8988T (cell line): Measurements from ENCODE around the gene HMGCLL1.

Source experiments
- DNase-seq: peaks from one replicate; pipeline ENCODE4 v3.0.0; 2011

The HMGCLL1 gene

DNA sequence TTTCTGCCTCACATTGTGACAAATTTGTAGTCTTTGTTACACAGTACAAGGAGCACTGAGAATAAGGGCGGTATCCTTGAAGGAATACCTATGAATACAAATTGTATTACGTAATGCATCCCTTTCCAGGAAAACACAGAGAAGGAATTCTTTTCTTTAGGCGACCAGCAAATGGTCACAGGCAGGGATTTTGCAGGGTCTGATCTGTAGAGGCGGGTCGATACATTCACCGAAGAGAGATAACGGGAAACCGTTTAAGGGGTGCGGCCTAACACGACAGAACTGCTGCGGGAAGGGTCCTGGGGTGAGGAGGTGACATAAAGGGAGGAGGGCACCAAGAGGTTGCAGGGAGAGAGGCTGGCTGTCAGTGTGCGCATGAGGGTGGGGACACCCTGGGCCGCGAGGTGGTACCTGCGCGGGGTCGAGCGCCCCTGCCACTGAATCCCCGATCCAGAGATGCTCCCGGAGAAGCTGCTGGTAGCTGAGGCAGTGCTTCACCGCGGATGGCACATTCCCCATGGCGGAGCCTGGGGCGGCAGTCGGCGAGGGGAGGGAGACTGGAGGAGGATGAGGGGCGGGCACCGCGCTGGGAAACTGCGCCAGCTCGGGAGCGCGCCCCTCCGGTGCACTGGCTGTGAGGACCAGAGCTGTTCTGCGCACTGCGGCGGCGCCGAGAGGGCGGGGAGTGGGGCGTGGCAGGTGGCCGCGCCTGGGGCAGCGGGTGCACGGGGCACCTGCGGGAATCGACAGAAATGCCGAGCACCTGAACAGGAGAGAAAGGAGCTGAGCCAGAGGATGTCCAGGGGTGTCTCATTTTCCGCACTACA is at the start of gene HMGCLL1:
Gene HMGCLL1, minus strand, starts transcription at position 656 of the 827 bp plus-strand sequence. Its CDS starts 137 bp downstream, at position 519.
- DNase-seq: no peak

GRCh38 chr6:55621993-55622392 is 43.0 kb upstream of the HMGCLL1 start:
- DNase-seq: no peak

GRCh38 chr6:55621244-55621643 is 42.3 kb upstream of the HMGCLL1 start:
- DNase-seq: no peak

- DNase-seq: no peak
Measured at GRCh38 chr6:55617272-55617671, 38.3 kb upstream of the HMGCLL1 start.

GRCh38 chr6:55604021-55604420 is 25.0 kb upstream of the HMGCLL1 start:
- no peak for DNase-seq

DNA sequence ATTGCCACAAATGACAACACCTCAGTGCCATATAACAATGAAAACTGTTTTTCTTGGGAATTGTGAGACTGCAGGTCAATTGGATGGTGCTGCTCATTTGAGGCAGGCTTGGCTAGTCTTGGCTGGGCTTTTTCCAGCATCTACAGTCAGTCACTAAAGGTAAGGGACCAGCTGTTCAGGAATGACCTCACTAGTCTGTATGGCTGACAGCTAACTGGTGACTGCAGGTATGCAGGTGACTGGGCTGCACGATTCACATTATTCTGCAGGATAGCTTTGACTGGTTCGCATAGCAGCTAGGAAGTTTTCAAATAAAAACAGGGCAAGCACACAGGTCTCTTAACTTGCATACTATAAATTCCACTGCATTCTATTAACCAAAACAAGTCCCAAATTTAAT is 22.1 kb upstream of the HMGCLL1 start:
- DNase-seq: no peak

DNA sequence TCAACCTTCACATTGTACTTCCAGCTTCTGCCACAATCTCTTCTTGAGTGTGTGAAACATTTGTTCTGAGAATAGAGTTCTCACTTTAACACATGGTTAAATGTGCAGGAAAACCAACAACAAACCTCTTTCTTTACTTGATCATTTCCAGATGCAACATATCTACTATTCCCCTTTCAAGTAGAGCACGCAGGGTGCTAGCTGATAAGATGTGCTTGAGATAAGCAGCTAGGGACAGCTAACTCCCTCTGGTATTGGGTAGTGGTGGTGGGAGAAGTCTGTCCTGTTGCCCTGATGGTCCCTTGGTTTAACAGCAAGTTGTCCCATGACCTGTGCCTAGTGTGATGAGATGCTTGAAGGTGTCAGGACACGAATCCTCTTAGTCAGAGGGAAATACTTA is 15.4 kb upstream of the HMGCLL1 start:
- no peak for DNase-seq

DNA sequence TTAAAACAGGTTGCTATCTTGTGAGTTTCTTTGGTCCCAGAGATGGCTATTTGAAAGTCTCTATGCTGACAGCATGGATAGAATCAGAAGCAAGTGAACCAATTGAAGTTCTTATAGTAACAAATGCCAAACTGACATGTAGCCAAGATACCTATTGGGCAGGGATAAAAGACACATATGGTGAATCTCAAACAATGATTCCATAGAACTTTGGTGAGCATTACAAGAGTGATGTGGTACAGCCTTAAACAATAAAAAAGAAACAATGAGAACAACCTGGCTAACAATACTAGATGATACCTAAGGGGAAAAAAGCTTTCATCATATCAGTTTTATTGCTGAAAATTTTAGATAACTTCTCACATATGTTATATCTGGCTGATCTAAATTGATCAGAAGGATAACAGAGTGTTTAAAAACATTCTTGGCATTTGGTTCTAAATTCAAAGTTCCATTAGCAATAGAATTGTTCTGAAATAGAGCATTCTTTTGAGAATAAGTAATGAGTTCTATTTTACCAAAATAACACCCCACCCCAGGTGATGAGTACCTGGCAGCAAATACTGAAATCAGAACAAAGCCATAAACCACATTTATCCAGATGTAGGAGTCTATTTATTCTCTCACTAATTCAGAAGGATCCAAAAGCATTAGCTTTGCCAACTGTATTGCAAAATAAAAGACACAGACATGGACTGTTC is 5.8 kb upstream of the HMGCLL1 start:
- no peak for DNase-seq

GRCh38 chr6:55576811-55577210 is 2.2 kb downstream of the HMGCLL1 start:
- no peak for DNase-seq

GRCh38 chr6:55574556-55574955 is 4.4 kb downstream of the HMGCLL1 start:
- no peak for DNase-seq

DNA sequence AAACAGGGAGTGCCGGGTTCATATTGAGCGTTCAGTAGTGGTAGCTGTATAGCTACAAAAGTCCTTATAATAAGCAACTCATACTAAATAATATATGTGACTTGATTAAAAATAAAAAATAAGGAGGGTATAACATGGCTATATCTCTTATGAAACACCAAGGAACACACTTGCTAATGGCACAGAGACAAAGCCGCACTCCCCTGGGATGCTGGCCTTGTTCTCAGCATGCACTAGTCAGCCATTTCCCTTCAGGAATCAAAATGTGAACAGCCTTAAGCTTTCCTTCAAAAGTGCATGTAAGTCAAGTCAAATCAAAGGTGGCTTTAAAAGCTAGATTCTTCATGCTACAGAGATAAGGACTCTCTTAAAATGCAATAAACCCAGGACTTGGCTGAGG is 9.4 kb downstream of the HMGCLL1 start:
- DNase-seq: no peak

GRCh38 chr6:55568808-55569439 is 10.1 kb downstream of the HMGCLL1 start:
- DNase-seq: no peak

DNA sequence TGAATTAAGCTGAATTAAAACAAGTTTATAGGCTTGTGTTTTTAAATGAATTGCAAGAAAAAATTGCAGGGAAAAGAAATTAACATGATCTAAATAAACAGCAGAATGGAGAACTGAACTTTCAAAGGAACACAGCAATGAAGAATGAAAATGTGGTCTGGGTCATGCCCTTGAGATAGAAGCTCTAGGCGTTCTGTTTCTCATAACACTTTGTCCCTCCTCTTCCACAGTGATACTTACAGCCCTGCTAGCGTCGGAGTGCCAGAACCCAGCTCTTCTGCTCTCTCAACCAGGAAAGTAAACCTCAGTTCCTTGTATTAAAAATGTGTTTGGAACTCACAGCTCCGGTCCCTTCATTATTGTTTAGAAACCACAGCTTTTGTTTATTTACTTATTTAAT is 11.4 kb downstream of the HMGCLL1 start:
- DNase-seq: no peak

- no peak for DNase-seq
Measured at GRCh38 chr6:55566036-55566710, 12.8 kb downstream of the HMGCLL1 start.

DNA sequence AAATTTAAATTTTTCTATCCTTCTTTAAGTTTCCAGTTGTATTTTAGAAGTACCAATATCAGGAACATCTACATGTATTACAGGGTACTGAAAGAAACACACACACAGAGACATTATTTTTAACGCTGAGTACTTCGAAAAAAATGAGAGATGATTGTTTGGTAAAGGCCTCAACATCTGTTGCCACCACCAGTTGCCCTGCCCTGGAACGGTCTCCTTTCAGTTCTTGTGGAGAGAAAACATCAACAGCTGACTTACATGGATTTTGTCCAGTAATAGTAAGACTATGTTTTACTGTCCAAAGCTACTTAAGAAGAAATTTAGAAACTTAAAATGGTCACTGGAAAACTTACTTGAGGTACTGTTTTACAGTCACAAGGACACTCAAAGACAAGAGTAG is 16.7 kb downstream of the HMGCLL1 start:
- DNase-seq: no peak

GRCh38 chr6:55560290-55560885 is 18.6 kb downstream of the HMGCLL1 start:
- DNase-seq: no peak

GRCh38 chr6:55557146-55557545 is 21.8 kb downstream of the HMGCLL1 start:
- no peak for DNase-seq

DNA sequence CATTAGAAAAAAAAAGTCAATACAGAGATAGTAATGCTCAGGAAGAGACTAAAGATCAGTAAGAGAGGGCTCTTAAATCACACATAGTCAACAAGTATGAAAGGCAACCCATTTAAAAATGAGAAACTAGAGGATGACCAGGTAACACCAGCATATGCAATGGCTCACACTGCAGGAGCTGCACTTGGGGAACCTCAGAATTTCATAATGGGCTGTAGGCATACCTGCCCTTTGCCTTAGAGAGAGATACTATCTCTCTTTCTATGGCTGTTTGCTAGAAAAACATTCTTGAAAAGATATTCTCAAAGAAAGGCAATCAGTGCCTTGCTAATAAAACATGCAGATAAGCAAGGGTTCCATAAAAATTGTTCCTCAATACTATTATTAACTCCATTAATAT is 33.2 kb downstream of the HMGCLL1 start:
- DNase-seq: no peak

GRCh38 chr6:55543633-55544309 is 35.2 kb downstream of the HMGCLL1 start:
- no peak for DNase-seq

DNA sequence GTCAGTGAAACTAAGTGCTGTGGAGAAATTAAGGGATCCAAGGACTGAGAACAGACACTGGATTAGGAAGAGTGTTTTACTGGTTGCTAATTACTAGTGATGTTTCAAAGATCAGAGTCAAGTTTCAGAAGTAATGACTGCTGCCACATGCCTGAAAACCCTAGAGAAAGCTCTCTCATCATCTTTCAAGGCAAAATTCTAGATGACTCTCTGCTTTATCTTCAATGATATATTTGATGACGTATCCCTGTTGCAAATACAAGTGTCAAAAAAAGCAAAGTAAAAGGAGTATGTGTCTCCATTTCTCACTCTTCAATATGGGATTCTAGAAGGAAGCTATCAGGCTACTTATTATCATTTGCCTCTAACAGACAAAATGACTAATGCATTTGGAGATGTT is 38.0 kb downstream of the HMGCLL1 start:
- DNase-seq: no peak

- DNase-seq: no peak
Measured at GRCh38 chr6:55536391-55536956, 42.5 kb downstream of the HMGCLL1 start.

GRCh38 chr6:55531496-55531895 is 47.5 kb downstream of the HMGCLL1 start:
- DNase-seq: no peak
